ENCODE measurements around the gene MSH4.
"Not testable (repeated sequence)": the region's sequence is repeated elsewhere in the genome, so short reads cannot be mapped to it uniquely, and the experiment has no call there.

Gene MSH4

GRCh38 chr1:75771978-75772377 lies 24.7 kb upstream of the MSH4 start:
- DNase-seq (ENCODE audit: low read depth): no peak
- H3K4me3 ChIP-seq (ENCODE audit: control insufficient read depth, low read depth, low read length): no peak overlapping the region
- no peak for TF ChIP-seq CTCF (conservative IDR thresholded peaks at IDR 0.05; ENCODE audit: control insufficient read depth, insufficient read depth, low read depth, low read length)

DNA sequence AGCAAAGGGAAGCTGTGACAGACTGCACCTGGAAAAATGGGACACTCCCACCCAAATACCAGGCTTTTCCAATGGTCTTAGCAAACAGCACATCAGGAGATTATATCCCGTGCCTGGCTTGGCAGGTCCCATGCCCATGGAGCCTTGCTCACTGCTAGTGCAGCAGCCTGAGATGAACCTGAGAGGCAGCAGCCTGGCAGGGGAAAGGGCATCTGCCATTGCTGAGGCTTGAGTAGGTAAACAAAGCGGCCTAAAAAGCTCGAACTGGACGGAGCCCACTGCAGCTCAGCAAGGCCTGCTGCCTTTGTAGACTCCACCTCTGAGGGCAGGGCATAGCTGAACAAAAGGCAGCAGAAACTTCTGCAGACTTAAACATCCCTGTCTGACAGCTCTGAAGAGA lies 18.9 kb upstream of the MSH4 start:
- not testable (repeated sequence) for DNase-seq (ENCODE audit: low read depth); H3K4me3 ChIP-seq (ENCODE audit: control insufficient read depth, low read depth, low read length)

- not testable (repeated sequence) for DNase-seq (ENCODE audit: low read depth); H3K4me3 ChIP-seq (ENCODE audit: control insufficient read depth, low read depth, low read length)
Observed at GRCh38 chr1:75778694-75779093, 18.0 kb upstream of the MSH4 start.

- not testable (repeated sequence) for DNase-seq (ENCODE audit: low read depth); H3K4me3 ChIP-seq (ENCODE audit: control insufficient read depth, low read depth, low read length)
Observed at GRCh38 chr1:75780183-75780582, 16.5 kb upstream of the MSH4 start.

DNA sequence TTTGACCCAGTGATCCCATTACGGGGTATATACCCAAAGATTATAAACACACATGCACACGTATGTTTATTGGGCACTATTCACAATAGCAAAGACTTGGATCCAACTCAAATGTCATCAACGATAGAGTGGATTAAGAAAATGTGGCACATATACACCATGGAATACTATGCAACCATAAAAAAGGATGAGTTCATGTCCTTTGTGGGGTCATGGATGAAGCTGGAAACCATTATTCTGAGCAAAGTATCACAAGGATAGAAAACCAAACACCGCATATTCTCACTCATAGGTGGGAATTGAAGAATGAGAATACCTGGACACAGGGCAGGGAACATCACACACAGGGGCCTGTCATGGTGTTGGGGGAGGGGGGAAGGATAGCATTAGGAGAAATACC lies 12.8 kb upstream of the MSH4 start:
- not testable (repeated sequence) for DNase-seq (ENCODE audit: low read depth); H3K4me3 ChIP-seq (ENCODE audit: control insufficient read depth, low read depth, low read length)

GRCh38 chr1:75785320-75785982 lies 11.2 kb upstream of the MSH4 start:
- peak overlapping the region; percentile 99 for H3K4me3 ChIP-seq (ENCODE audit: control insufficient read depth, low read depth, low read length)
- no peak for TF ChIP-seq CTCF (conservative IDR thresholded peaks at IDR 0.05; ENCODE audit: control insufficient read depth, insufficient read depth, low read depth, low read length)
- DNase-seq (ENCODE audit: low read depth): no peak

DNA sequence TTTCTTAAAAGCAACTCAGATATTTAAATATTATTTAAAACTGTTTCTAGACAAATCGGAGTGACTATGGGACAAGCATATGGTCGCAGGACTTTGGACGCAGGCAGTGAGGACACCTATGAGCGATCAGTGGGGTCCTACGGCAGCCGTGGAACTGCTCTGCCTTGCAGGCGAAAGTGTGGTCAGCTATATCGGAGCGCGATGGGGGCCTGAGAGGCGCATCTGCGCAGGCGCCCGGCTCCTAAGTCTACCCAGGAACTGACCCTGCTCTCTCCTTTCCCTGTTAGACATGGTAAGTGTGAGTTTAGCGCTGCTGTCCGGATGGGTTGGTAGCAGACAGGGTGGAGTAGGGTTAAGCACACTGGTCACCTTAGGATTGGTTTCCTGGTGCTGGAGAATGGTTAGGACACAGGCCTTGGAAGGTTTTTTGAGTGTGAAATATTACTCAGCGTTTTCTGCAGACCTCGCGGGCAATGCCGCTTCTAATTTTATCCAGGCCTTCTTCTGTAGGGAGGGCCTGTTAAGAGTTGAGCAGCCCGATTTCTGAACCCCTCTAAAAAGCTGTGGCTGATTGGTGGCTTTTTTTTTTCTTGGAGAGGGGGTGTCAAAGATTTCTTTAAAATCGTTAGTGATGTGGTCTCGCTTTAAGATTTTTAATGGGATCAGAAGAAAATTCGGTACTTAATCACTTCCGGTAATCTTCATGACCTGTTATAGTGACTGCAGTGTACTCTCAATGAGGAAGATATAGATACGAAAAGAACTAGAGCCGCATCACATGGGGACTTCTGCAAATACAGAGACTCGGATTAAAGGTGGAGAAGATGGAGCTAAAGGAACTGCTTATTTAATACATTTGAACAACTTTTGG lies 10.5 kb upstream of the MSH4 start, which contains the start of gene RABGGTB:
Gene RABGGTB, plus strand, starts transcription at position 274 of the 871 bp plus-strand sequence. Its CDS starts 16 bp downstream, at position 290.
- no peak for TF ChIP-seq CTCF (conservative IDR thresholded peaks at IDR 0.05; ENCODE audit: control insufficient read depth, insufficient read depth, low read depth, low read length)
- peak; percentile 96 for DNase-seq (ENCODE audit: low read depth)
- H3K4me3 ChIP-seq (ENCODE audit: control insufficient read depth, low read depth, low read length): peak within 1 kb of the TSS; percentile 99

- H3K4me3 ChIP-seq (ENCODE audit: control insufficient read depth, low read depth, low read length): peak overlapping the region; percentile 99
- DNase-seq (ENCODE audit: low read depth): no peak
- TF ChIP-seq CTCF (conservative IDR thresholded peaks at IDR 0.05; ENCODE audit: control insufficient read depth, insufficient read depth, low read depth, low read length): no peak
Observed at GRCh38 chr1:75786901-75787493, 9.7 kb upstream of the MSH4 start.
